DLD1 (cell line): Measurements from ENCODE around the gene CD8B.
"Not testable (repeated sequence)": the region's sequence is repeated elsewhere in the genome, so short reads cannot be mapped to it uniquely, and the experiment has no call there.

ENCODE experiments used
- in situ Hi-C: cut with HindIII; loops from 2 replicates; pipeline ENCODE4 v1.10.0; 2017; ENCODE audit warnings: low sequenced_read_pairs

CD8B gene

DNA sequence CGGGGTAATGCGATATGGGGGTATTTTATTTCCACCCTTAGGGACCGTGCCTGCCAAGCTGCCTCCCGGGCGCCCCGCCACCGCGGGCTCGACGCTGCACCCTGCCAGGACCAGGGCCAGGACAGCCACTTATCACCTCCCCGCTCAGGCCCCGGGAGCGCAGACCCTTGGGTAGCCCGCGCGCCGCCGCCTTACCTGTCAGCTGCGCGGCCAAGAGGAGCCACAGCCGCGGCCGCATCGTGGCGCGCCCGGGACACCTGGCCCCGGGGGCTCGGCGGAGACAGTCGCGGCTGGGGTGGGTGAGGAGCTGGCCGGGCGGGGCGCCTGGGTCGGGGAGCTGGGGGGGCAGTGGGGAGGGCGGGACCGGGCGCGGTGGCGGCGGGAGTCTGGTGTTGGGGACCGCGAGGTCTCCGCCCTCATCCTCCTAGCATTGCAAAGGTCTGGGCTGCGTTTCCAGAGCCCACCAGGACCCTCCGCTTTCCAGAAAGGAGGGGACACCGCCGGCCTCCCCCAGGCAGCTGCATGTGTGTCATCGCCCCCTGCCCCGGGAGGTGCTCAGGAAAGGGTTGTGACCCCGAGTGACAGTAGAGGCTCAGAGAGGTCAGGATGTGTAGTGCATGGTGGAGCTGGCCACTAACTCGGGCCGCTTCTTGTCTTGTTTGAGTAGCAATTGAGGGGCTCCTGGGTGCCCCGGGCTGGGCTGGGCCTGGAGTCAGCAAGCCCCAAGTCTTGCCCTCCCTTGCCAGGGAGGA lies at the start of gene CD8B:
CD8B (minus strand) TSS at position 259 of the 752 bp plus-strand sequence; CDS start at position 238, 21 bp downstream.
- in situ Hi-C loops, result not testable (repeated sequence)

GRCh38 chr2:86905868-86906267 lies 44.2 kb upstream of the CD8B start:
- in situ Hi-C loops, result not testable (repeated sequence)

DNA sequence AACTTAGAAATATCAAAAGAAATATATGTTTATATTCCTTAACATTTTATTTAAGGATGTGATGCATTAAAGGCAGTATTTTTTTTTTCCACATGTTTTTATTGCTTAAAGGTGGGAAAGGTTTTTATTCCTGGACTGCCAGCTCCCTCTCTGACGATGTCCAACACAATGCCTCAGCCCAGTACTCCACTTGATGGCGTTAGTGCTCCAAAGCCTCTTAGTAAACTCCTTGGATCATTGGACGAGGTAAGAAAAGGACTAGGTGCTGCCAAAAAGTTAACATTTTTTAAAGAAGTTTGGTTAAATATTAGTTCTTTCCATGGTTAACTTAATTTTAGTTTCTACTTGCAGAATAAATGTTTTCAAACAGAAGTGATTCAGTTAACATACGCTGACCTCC lies 39.0 kb upstream of the CD8B start:
- in situ Hi-C loops, result not testable (repeated sequence)

DNA sequence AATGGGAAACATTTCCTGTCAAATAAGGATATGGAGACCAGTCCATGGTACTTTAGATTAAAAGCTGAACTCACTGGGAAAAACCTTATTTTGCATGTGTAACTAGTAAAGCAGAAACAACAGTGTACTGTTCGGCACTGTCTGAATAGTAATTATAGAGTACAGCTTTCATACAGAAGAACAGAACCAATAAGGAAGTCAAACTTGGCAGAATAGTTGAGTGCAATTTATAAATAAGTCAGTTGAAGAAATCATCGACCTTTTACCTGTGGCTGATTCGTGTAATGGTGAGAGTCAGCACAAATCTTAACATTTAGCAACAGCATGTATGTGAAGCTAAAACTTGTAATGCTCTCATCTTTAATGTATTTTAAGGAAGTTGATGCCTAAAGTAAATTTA lies 24.3 kb upstream of the CD8B start:
- in situ Hi-C loops, result not testable (repeated sequence)

DNA sequence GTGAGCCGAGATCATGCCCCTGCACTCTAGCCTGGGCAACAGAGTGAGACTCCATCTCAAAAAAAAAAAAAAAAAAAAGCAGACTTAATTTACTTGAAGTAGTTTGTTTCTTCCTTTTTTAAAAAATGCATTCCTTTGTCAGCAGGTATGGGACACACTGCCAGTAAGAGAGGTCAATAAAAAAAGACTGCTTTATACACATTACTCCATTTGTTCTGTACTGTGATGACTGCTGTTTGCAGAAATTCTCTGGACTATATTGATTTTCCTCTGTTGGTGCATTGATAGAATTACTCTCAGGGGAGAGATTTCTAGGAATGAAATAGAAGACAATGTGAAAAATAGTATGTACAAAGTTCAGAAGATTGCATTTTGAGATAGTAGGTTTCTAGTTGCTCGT lies 21.2 kb upstream of the CD8B start:
- in situ Hi-C loops, result not testable (repeated sequence)

- in situ Hi-C loops, result not testable (repeated sequence)
Measured at GRCh38 chr2:86882118-86882665, 20.5 kb upstream of the CD8B start.

- in situ Hi-C loops, result not testable (repeated sequence)
Measured at GRCh38 chr2:86878986-86879385, 17.3 kb upstream of the CD8B start.

DNA sequence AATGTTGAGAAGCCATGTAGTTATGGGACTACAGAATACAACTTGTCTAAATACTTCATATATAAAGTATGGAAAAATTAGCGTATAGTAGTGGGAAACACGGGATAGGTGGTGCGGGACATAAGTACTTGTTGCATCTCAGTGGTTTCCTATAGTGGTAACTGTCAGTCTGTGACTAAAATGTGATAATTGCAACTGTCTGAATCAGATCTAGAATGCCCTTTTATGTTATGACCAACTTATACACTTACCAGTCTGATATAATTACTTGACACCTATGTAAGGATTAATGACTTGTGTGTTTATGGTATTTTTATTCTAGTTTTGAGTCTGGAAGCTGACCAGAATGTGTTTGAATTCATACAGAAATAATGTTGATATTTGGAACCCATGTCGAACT lies 9.3 kb upstream of the CD8B start:
- in situ Hi-C loops, result not testable (repeated sequence)

GRCh38 chr2:86868895-86869468 lies 7.3 kb upstream of the CD8B start:
- in situ Hi-C loops, result not testable (repeated sequence)

GRCh38 chr2:86862380-86862703 lies 656 bp upstream of the CD8B start:
- in situ Hi-C loops, result not testable (repeated sequence)

DNA sequence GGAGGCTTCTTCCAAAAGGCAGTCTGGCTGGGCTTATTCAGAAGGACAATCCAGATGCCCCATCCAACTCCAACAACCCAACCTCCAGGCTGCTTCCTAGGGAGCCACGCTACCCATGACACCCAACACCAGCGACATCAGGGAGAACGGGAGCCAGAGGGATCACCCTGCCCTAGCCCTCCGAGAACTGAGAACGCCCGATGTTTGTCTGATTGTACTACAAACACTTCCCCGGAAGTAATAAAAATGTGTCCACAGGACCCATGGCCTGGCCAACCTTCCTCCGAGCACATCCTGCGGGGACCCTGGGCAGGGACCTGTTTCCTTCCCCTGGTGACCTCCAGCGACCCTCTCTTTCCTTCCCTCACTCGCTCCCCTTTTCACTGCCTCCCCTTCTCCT lies 511 bp downstream of the CD8B start:
- in situ Hi-C loops, result not testable (repeated sequence)

DNA sequence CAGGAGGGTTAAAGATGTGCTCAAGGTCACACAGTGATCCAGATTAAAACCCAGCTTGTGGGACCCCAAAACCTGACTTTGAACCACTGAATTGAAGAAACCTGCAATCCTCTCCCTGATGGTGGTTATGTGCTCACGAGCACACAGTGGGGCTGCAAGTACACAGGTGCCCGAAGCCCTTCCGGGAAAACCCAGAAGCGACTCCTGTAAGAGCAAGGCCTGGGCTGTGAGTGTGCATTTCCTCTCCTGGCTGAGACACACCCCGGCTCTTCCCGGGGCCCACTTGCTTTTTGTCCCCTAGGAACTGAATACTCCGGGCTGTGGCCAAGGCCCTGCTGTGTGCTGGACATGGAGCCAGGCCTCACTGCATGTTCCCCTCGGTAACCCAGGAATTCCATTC lies 1.1 kb downstream of the CD8B start:
- in situ Hi-C loops, result not testable (repeated sequence)

DNA sequence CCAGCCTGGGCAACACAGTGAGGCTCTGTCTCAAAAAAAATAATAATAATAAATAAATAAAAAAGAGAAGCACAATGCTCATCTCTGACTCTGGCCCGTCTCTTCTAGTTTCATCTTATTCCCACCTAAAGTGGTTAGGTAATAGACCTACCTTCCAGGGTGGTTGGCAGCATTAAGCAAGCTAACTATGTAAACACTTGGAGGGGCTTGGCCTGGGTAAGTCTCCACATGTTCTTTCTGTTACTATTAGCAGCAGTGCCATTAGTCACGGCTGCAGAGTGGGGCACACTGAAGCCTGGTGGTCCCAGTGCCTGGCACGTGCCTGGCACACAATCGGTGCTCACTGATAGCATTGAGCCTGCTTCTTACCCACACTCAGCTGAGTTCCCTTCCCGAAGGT lies 4.0 kb downstream of the CD8B start:
- in situ Hi-C loops, result not testable (repeated sequence)

DNA sequence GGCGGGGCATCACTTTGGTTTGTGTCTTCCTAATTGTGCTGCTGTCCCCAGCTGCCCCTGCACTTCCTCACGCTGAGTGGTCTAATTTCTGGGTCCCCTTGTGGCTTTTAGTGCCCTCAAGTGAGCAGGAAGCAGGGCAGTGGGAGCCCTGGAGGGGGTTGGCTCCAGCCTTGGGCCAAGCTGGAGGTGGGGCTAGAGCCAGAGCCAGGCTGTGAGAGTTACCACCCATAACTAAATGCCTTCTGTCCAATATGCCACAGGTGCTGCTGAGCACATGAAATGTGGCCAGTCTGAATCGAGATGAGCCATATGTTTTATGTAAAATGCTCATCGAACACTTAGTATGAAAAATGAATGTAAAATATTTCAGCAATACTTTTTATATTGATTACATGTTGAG lies 5.2 kb downstream of the CD8B start:
- in situ Hi-C loops, result not testable (repeated sequence)

- in situ Hi-C loops, result not testable (repeated sequence)
Measured at GRCh38 chr2:86855981-86856380, 5.7 kb downstream of the CD8B start.

DNA sequence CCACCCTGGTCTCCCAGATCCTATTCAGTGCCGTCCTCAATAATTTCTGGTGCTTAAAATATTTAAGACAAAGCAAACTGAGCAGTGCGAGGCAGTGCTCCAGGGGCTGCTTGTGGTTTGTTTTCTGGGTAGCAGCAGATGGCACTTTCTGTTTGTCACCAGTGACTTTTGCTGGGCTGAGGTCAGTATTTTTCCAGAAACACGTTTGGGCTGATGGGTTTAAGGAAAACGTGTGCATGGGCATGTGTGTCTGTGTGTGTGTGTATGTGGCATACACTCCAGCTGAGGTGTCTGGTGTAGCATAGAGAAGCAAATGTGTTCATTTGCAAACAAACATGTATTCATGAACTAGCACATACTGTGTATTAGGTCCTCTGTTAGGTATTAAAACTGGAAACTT lies 10.1 kb downstream of the CD8B start:
- in situ Hi-C loops, result not testable (repeated sequence)

DNA sequence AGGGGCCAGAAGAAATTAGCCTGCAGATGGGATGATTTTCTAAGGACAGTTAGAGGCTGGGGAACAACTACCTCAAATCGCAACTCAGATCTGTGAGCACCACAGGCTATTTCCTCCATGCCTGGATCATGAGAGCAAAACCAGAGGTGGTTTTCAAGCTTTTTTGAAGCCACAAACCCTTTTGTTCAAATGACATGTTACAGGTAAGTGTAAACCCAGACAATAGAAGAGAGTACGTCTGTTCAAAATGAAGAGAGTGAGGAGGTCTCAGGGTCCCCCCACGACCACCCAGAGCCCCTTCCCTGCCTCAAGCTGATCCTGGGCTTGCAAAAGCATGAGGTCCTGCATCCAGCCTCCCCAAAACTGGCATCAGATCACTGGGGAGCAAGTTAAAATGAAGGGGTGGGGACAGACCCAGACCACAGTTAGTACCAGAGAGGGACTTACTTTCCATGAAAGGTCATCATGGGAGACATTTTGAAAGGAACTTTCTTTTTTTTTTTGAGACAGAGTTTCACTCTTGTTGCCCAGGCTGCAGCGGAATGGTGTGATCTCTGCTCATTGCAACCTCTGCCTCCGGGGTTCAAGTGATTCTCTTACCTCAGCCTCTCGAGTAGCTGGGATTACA lies 19.0 kb downstream of the CD8B start:
- in situ Hi-C loops, result not testable (repeated sequence)

DNA sequence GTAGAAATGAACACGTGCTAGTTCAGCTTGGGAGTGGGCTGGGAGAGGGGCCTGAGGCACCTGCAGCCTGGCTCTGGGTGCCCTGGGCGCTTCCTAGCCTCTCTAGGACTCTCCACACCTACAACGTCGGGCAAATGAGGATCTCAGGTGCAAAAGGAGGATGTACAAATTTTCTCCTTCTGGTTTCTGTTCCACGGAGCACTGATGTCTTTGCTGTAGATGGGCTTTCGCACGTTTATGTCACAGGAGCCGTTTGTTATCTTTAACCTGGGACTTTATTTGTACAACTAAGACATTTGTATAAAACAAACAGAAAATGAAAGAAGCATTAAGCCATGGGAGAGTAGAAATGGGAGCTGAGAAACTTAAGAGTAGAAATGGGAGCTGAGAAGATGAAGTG lies 20.4 kb downstream of the CD8B start:
- in situ Hi-C loops, result not testable (repeated sequence)

- in situ Hi-C loops, result not testable (repeated sequence)
Measured at GRCh38 chr2:86839871-86840548, 21.7 kb downstream of the CD8B start.

DNA sequence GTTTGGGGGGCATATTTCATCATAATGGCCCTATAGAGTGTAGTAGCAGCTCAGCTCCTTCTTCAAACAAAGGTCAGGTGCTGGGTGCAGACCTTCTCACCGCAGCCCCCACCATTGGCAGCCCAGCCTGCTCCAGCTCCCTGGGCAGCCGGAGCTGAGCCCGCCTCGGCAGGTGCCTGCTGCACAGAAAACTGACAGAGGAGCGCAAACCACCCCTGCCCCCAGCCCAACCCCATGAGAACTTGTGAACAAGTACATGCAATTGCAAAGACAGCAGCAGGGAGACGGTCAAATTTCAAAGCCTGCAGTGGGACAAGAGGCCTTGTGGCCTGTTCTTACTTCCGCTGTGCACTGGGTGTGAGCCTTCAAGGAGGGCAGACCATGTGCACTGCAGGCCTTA lies 22.2 kb downstream of the CD8B start:
- in situ Hi-C loops, result not testable (repeated sequence)

GRCh38 chr2:86837714-86838113 lies 24.0 kb downstream of the CD8B start:
- in situ Hi-C loops, result not testable (repeated sequence)
